ENCODE measurements around the gene BMP7. TPM values are rescaled to one million over a fixed set of nuclear protein-coding genes. Genes with fewer than 3 reads are reported as not detected.

The BMP7 gene
- total RNA-seq = 0.12 and 0.21 TPM in 2 replicates

DNA sequence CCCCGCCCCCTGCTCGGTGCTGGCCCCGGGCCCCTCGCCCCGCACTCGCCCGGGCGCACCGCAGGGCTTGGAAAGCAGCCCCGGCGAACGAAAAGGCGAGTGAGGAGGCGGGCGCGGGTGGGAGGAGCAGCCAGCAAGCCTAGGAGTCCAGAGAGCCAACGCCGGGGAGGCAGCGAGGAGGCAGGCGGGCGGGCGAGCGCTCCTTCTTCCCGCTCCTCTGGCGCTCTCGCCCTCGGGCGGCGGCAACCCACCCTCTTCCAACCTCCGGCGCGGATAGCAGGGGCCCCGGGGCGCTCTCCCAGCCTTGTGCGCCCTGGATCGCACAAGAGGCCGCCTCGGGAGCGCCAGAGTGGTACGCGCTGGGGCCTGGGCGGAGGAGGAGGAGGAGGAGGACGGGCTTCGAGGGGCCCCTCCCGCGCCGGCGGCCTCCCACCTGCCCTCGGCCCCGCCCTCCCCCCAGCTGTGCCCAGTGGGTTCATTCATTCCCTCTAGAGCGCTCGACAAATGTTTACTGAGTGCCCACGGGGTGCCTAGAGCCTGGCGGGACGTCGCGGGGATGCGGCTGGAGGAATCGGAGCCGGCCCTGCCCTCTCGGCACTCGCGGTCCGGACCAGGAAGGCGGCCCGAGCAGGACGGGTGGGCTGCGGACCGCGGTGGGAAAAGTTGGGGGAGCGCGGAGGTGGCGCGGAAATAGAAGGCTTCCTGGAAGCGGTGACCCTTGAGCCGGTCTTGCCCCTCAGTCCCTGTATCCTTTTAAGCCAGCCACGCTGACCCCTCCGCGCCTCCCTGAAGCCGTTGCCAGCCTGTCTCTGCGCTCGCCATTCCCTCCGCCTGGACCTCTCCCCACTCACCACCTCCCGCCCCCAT is at the start of gene BMP7:
Gene BMP7 (minus strand): TSS at position 351 of the 867 bp plus-strand sequence. CDS start 519 bp downstream, outside the sequence.
- H3K4me3 Mint-ChIP-seq = no peak within 1 kb of the TSS

DNA sequence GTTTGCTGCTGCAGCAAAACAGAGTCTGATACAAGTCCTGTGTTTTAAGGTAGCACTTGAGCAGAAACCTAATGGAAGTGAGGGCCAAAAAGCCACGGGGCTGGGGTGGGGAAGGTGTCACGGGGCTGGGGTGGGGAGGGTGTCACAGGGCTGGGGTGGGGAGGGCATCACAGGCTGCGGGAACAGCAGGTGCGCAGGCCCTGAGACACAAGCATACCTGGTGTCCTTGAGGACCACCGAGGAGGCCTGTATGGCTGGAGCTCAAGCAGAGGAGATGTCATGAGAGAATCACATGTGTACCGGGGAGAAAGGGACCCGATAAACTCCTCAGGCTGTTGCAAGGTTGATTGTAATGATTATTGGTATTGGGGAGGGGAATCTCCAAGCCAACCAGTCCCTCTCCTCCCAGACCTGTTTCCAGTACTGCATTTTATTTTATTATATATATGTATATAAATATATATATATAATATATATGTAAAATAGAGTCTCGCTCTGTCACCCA is 49.6 kb upstream of the BMP7 start:
- intact Hi-C loops (cut with micrococcal nuclease) = no loop called here
- H3K4me1 Mint-ChIP-seq (ENCODE audit: low read depth) = no peaks in the 10 kb centered on the region
- no peaks in the 10 kb centered on the region for H3K36me3 Mint-ChIP-seq (ENCODE audit: low read depth)
- H3K27me3 Mint-ChIP-seq (ENCODE audit: insufficient read depth) = no peaks in the 10 kb centered on the region
- no peak for DNase-seq (ENCODE audit: low spot score)
- H3K4me3 Mint-ChIP-seq = no peak overlapping the region
- no peaks in the 10 kb centered on the region for H3K9me3 Mint-ChIP-seq
- no peak overlapping the region for H3K27ac Mint-ChIP-seq

More for the DNA sequence above, at the start of gene BMP7:
- peaks cover 74% of the 10 kb centered on the region for H3K27me3 Mint-ChIP-seq (ENCODE audit: insufficient read depth)
- no peaks in the 10 kb centered on the region for H3K9me3 Mint-ChIP-seq
- intact Hi-C loops (cut with micrococcal nuclease) = loop anchor here (5.0 kb wide), 1 partner anchor 639 kb away; the partner anchor contains the start of gene TFAP2C
- no peaks in the 10 kb centered on the region for H3K36me3 Mint-ChIP-seq (ENCODE audit: low read depth)
- H3K4me1 Mint-ChIP-seq (ENCODE audit: low read depth) = peaks cover 5% of the 10 kb centered on the region
- no peak for DNase-seq (ENCODE audit: low spot score)
- H3K27ac Mint-ChIP-seq = no peak within 1 kb of the TSS

DNA sequence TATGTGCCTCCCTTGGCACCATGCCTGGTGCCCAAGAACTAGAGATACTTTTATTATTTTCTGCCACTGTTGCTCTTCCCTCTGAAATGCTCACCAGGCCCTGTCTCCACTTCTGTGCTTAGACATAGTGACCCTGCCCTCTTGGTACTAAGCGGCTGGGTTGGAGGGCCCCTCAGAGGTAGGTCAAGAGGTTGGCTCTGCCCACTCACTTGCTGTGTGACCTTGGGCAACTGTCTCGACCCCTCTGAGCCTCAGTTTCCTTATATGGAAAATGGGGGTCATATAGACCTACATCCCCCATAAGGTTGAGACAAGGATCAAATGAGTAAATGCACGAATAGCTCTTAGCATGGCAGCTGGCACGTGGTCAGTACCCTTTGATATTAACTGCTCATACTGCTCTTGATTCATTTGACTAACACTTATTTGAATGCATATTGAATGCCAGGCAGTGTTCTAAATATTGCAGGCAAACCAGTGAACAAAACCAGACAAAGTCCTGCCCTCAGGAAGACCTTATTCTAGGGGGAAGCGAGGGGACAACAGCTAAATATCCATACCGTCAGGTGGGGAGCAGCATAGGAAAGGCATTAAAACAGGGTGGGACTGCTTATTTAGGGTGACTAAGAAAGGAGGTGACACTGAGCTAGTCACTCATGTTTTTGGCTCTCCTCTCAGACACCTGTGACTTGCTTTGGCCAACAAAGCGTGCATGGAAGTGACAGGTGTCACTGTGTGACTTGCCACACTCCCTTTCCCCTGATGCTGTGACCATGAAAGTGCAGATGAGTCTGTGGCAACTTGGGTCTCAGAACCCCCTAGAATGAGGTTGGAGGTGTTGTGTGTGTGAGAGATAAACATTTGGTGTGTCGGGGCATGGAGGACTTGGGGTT is 48.9 kb upstream of the BMP7 start:
- no peak for DNase-seq (ENCODE audit: low spot score)
- H3K4me3 Mint-ChIP-seq = no peak overlapping the region
- H3K4me1 Mint-ChIP-seq (ENCODE audit: low read depth) = no peaks in the 10 kb centered on the region
- H3K27ac Mint-ChIP-seq = no peak overlapping the region
- H3K36me3 Mint-ChIP-seq (ENCODE audit: low read depth) = no peaks in the 10 kb centered on the region
- H3K9me3 Mint-ChIP-seq = no peaks in the 10 kb centered on the region
- H3K27me3 Mint-ChIP-seq (ENCODE audit: insufficient read depth) = peaks cover 2% of the 10 kb centered on the region
- intact Hi-C loops (cut with micrococcal nuclease) = no loop called here

DNA sequence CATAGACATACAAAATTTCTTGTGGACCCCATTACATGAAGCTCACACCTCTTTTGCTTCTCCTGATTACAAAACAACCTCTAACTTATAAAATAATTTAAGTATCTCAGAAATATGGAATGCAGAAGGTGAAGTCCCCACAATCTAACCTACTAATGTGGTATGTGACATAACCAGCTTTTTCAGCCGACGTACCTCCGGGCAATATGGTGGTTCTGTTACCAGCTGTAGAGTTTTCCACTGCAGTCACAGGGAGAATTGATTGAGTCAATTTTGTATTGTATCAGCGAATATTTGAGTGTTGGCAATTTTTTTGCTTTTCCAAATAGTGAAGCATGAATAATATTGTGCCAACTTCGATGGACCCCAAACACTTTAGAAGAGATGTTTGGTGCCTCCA is 47.5 kb upstream of the BMP7 start:
- Mint-ChIP-seq H3K4me1 (ENCODE audit: low read depth) (no peaks in the 10 kb centered on the region), H3K9me3 (no peaks in the 10 kb centered on the region), H3K27ac (no peak overlapping the region), H3K27me3 (ENCODE audit: insufficient read depth) (peaks cover 2% of the 10 kb centered on the region), H3K36me3 (ENCODE audit: low read depth) (no peaks in the 10 kb centered on the region), H3K4me3 (no peak overlapping the region)
- intact Hi-C loops (cut with micrococcal nuclease) = no loop called here
- no peak for DNase-seq (ENCODE audit: low spot score)

DNA sequence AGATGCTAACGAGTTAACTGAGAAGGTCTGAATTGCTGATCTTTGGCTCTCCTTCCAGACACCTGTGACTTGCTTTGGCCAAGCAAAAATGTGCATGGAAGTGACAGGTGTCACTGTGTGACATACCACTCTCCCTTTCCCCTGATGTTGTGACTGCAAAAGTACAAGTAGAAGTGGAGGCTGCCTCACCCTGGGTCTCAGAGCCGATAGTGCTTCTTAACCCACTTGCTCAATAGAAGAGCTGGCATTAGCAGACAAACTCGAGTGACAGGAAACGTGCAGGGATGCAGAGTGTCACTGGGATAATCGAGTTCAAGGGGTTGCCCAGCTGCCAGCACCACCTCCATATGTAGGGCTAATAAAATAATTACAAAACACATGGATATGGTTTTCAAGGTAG is 46.8 kb upstream of the BMP7 start:
- intact Hi-C loops (cut with micrococcal nuclease) = no loop called here

DNA sequence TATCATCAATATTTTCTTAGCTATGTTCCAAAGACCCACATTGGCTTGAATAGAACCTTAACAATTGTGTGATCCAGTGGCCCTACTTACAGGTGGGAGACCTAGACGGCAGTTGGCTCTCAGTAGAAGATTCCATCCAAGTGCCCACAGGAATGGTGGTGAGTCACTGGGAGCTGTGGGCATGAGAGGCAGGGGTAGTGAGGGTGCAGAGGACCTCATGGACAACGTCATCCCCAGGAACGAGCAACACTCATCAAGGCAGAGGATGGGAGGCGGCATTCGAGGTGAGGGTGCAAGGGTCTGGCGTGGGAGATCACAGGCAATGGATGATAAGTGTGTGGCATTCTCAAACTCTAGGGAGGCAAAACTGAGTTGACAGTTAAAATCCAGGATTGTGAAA is 45.7 kb upstream of the BMP7 start:
- Mint-ChIP-seq H3K9me3 (no peaks in the 10 kb centered on the region), H3K27ac (no peak overlapping the region), H3K36me3 (ENCODE audit: low read depth) (no peaks in the 10 kb centered on the region), H3K27me3 (ENCODE audit: insufficient read depth) (peaks cover 3% of the 10 kb centered on the region), H3K4me3 (no peak overlapping the region), H3K4me1 (ENCODE audit: low read depth) (no peaks in the 10 kb centered on the region)
- intact Hi-C loops (cut with micrococcal nuclease) = no loop called here
- DNase-seq (ENCODE audit: low spot score) = no peak

More for the DNA sequence above, 46.8 kb upstream of the BMP7 start:
- H3K27ac Mint-ChIP-seq = no peak overlapping the region
- no peaks in the 10 kb centered on the region for H3K4me1 Mint-ChIP-seq (ENCODE audit: low read depth)
- no peak overlapping the region for H3K4me3 Mint-ChIP-seq
- H3K27me3 Mint-ChIP-seq (ENCODE audit: insufficient read depth) = peaks cover 2% of the 10 kb centered on the region
- H3K36me3 Mint-ChIP-seq (ENCODE audit: low read depth) = no peaks in the 10 kb centered on the region
- DNase-seq (ENCODE audit: low spot score) = no peak
- no peaks in the 10 kb centered on the region for H3K9me3 Mint-ChIP-seq

DNA sequence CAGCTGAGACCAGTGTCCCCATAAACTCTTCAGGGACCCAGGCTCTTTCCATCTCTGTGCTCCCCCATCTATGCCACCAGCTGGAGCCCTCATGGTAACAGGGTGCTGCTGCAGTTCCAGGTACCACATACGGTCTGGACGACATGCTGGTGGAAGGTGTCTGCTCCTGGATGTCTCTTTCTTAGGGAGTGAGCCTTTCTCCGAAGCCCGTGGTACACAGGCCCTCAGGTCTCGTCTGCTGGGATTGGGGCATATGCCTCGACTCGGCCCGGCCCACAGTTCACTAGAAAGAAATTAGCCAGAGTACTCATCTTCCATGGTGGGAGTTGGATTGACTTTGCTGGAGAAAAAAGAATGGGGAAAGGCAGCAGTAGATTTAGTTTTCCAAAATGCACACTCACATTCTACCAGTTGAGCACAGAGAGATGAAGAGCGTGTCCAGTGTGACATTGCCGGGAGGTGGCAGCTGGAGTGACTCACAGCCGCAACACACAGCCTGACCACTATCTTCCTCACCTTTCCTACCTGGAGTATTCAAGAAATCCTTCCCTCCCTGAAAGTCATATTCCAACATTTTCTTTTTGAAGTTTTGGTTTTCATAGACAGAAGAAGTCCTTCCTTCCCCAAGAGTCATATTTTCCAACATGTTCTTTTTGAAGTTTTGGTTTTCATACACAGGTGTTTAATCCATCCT is 44.5 kb upstream of the BMP7 start:
- no peak for DNase-seq (ENCODE audit: low spot score)
- no peak overlapping the region for H3K4me3 Mint-ChIP-seq
- H3K9me3 Mint-ChIP-seq = no peaks in the 10 kb centered on the region
- no peaks in the 10 kb centered on the region for H3K36me3 Mint-ChIP-seq (ENCODE audit: low read depth)
- intact Hi-C loops (cut with micrococcal nuclease) = no loop called here
- peaks cover 7% of the 10 kb centered on the region for H3K27me3 Mint-ChIP-seq (ENCODE audit: insufficient read depth)
- H3K4me1 Mint-ChIP-seq (ENCODE audit: low read depth) = no peaks in the 10 kb centered on the region
- H3K27ac Mint-ChIP-seq = no peak overlapping the region

DNA sequence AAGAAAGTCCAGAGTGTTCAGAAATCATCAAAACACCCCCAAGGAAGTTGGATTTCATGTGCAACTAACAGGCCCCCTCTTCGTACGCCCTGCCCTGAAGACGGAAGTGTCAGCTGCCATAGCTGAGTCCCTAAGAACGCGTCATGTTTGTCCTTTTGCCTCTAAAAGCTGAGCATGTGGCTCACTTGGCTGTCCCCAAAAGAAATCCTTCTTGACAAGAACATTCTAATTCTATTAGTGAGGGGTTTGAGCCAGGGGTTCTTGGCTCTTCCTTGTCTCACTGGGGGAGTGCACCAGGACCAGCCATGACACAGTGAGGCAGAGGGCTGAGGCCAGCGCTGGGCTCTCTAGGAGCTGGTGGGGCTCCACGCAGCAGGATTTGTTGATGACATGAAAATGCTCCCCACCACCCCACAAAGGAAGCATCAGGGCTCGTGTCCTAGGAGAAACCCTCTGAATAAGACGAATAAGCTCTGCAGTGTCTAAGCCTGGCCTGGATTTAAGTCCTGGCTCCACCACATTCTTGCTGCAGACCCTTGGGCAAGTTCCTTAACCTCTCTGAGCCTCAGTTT is 43.2 kb upstream of the BMP7 start:
- Mint-ChIP-seq H3K27me3 (ENCODE audit: insufficient read depth) (peaks cover 8% of the 10 kb centered on the region), H3K27ac (no peak overlapping the region), H3K4me1 (ENCODE audit: low read depth) (no peaks in the 10 kb centered on the region), H3K36me3 (ENCODE audit: low read depth) (no peaks in the 10 kb centered on the region), H3K9me3 (no peaks in the 10 kb centered on the region), H3K4me3 (no peak overlapping the region)
- intact Hi-C loops (cut with micrococcal nuclease) = no loop called here
- no peak for DNase-seq (ENCODE audit: low spot score)

DNA sequence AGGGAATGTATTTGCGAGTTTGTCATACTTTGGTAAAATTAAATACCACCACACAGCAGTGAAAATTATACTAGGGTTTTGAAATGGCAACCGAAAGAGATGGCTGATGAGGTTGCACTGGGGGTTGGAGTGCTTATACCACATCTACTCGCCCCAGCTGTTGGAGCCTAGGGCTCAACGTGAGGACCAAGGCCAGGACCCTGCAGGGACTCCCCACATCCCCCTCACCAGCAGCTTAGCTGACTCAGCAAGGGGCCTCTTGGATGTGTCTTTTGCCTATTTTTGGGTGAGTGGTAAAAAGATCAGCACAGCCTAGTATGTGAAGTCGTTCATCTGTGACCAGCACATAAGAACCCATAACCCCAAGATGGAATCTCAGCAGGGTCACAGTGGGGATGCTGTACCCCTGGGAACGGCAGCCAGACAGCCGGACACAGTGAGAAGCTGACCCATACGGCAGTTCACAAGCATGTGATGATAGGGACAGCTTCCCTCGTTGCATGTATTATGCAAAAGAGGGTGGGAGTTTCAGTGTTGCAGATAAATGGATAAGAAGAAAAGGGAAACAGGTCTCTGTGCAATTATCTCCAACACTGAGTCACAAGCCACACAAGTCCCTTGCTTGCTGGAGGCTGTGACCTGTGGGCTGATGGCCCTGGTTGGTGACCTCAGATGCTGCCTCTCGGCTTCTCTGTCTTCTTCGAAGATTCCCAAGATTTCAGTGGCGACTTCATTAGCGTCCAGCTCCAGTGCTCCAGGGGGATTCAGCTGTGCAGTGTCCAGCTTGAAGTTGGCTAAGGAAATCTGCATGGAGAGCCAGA is 42.2 kb upstream of the BMP7 start:
- H3K4me3 Mint-ChIP-seq = no peak overlapping the region
- no peak for DNase-seq (ENCODE audit: low spot score)
- no peaks in the 10 kb centered on the region for H3K4me1 Mint-ChIP-seq (ENCODE audit: low read depth)
- intact Hi-C loops (cut with micrococcal nuclease) = no loop called here
- no peaks in the 10 kb centered on the region for H3K9me3 Mint-ChIP-seq
- peaks cover 8% of the 10 kb centered on the region for H3K27me3 Mint-ChIP-seq (ENCODE audit: insufficient read depth)
- no peak overlapping the region for H3K27ac Mint-ChIP-seq
- no peaks in the 10 kb centered on the region for H3K36me3 Mint-ChIP-seq (ENCODE audit: low read depth)

DNA sequence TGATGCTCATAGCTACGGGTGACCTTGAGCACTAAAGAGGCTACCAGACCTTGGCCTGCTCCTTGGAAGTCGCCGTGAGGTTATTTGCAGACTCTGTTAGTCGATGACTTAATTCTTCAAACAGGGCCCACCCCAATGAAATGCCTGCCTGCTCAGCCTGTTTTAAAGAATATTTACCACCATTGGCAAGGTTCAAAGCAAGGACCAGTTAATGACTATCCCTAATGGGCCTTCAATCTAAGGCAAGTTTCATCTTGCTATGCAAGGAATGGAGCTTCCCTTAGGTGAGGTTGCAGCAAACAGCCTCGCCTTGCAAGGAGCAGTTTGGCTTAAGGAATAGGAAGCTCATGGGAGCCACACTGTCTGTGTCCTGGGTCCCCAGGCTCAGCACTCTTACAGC is 40.3 kb upstream of the BMP7 start:
- Mint-ChIP-seq H3K9me3 (no peaks in the 10 kb centered on the region), H3K27me3 (ENCODE audit: insufficient read depth) (peaks cover 8% of the 10 kb centered on the region), H3K4me3 (no peak overlapping the region), H3K27ac (no peak overlapping the region), H3K36me3 (ENCODE audit: low read depth) (no peaks in the 10 kb centered on the region), H3K4me1 (ENCODE audit: low read depth) (no peaks in the 10 kb centered on the region)
- DNase-seq (ENCODE audit: low spot score) = no peak
- intact Hi-C loops (cut with micrococcal nuclease) = no loop called here

DNA sequence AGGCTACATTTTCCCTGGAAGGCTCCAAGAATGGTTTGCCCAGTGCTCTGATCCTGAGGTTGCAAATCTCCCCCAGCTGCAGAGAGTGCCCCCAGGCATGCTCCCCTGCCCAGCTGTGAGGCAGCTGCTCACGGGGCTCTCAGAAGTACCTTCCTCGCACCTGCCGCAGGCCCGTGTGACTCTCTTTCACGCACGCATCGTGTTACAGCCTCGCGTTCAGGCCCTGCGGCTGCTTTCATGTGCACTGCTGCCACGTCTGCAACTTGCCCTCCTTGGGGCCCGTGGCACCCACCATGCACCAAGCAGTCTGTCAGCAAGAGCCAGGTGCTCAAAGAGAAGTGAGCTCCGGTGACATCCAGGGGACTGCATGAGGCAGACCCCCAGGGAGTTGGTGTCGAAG is 34.6 kb upstream of the BMP7 start:
- intact Hi-C loops (cut with micrococcal nuclease) = no loop called here
- no peak for DNase-seq (ENCODE audit: low spot score)
- no peak overlapping the region for H3K27ac Mint-ChIP-seq
- H3K4me3 Mint-ChIP-seq = no peak overlapping the region
- peaks cover 4% of the 10 kb centered on the region for H3K27me3 Mint-ChIP-seq (ENCODE audit: insufficient read depth)
- no peaks in the 10 kb centered on the region for H3K4me1 Mint-ChIP-seq (ENCODE audit: low read depth)
- H3K36me3 Mint-ChIP-seq (ENCODE audit: low read depth) = no peaks in the 10 kb centered on the region
- H3K9me3 Mint-ChIP-seq = no peaks in the 10 kb centered on the region

DNA sequence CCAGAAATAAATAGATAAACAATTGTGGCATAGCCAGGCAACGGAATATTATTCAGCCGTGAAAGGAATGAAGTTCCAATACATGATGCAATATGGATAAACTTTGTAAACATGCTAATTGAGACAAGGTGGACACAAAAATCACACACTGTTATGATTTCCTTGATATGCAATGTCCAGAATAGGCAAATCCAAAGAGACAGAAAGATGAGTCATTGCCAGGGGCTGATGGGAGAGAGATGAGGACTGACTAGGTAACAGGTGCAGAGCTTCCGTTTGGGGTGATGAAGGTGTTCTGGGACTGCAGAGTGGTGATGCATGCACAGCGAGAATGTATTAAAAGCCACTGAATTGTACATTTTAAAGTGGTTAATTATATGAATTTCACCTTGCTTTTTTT is 32.0 kb upstream of the BMP7 start:
- intact Hi-C loops (cut with micrococcal nuclease) = no loop called here
- no peaks in the 10 kb centered on the region for H3K36me3 Mint-ChIP-seq (ENCODE audit: low read depth)
- no peak overlapping the region for H3K4me3 Mint-ChIP-seq
- DNase-seq (ENCODE audit: low spot score) = no peak
- no peaks in the 10 kb centered on the region for H3K9me3 Mint-ChIP-seq
- H3K27me3 Mint-ChIP-seq (ENCODE audit: insufficient read depth) = peaks cover 8% of the 10 kb centered on the region
- H3K27ac Mint-ChIP-seq = no peak overlapping the region
- no peaks in the 10 kb centered on the region for H3K4me1 Mint-ChIP-seq (ENCODE audit: low read depth)
